K562 (cell line): ENCODE results near the gene PRRG4. TPM values are rescaled to one million over a fixed set of nuclear protein-coding genes. Genes with fewer than 3 reads are reported as not detected.

ENCODE experiments used
- ATAC-seq: fragments of 200-7000 bp; cut with Tn5 transposase; 3 replicates; pipeline ENCODE4 v1.9.1; 2020; ENCODE audit warnings: moderate library complexity
- BruUV-seq: library from RNA; stranded (reverse); fragments of 400-500 nt; replicated peaks from 2 replicates; lab custom pipeline; 2021; lab: Mats Ljungman, UMichigan
- CTCF ChIA-PET: fragments of 300-600 bp; formaldehyde crosslinking; extraction: SDS; loops from one replicate; lab custom pipeline; 2021; ENCODE audit warnings: low intra/inter-chr PET ratio; lab: Yijun Ruan, JAX
- POLR2A ChIA-PET: fragments of 300-600, 350-650 bp; sonication (Branson Sonifier 250); formaldehyde crosslinking; extraction: SDS; loops from one replicate; lab custom pipeline; 2021; ENCODE audit warnings: antibody characterized with exemption, inconsistent platforms; lab: Yijun Ruan, JAX
- DNase-seq, 4 experiments: peaks; one replicate each; pipeline versions ENCODE4 v3.0.0 to v3.0.0-alpha.2; 2011 to 2018; ENCODE audit warnings: low spot score in 3 of 4, mixed read lengths in 3 of 4; ENCODE audit errors: extremely low read depth in 1 of 4
- FAIRE-seq: peaks from 2 replicates; lab custom pipeline; 2011; peaks lifted over from hg19 to GRCh38; lab: Jason Lieb, UNC
- H2AFZ ChIP-seq: 2 replicates; pipeline ENCODE4 v1.6.0; 2011; ENCODE audit warnings: low read depth, low read length, control low read depth, inconsistent platforms
- H3K27ac ChIP-seq: fragments of 200-600 bp; 3 replicates; pipeline ENCODE4 v1.8.0; 2011; ENCODE audit warnings: low read depth, mild to moderate bottlenecking, control low read depth, inconsistent platforms, low read length, moderate library complexity, mixed read lengths; ENCODE audit errors: extremely low read depth
- H3K27me3 ChIP-seq, 2 experiments: fragments of 300-600 bp in 1 of 2; 2 replicates in 1 of 2; 3 replicates in 1 of 2; pipeline versions ENCODE4 v1.6.0 to v1.8.0; 2011; ENCODE audit warnings: inconsistent platforms in 2 of 2, low read length in 2 of 2, mild to moderate bottlenecking in 1 of 2, mixed read lengths in 1 of 2, moderate library complexity in 1 of 2; ENCODE audit not compliant: control insufficient read depth in 2 of 2, insufficient read depth in 2 of 2
- H3K36me3 ChIP-seq: fragments of 300-600 bp; 3 replicates; pipeline ENCODE4 v1.8.0; 2011; ENCODE audit warnings: mild to moderate bottlenecking, low read length, inconsistent platforms; ENCODE audit not compliant: control insufficient read depth, insufficient read depth
- H3K4me1 ChIP-seq, 2 experiments: fragments of 200-600 bp in 1 of 2; replicated peaks in 1 of 2; 2 replicates in 1 of 2; 3 replicates in 1 of 2; pipeline versions ENCODE4 v1.5.1 to v1.8.0; 2011; ENCODE audit warnings: inconsistent platforms in 2 of 2, low read length in 2 of 2, mild to moderate bottlenecking in 1 of 2, mixed read lengths in 1 of 2, moderate library complexity in 1 of 2; ENCODE audit not compliant: control insufficient read depth in 2 of 2, insufficient read depth in 2 of 2
- H3K4me2 ChIP-seq: 2 replicates; pipeline ENCODE4 v1.6.1; 2011; ENCODE audit warnings: low read length, control low read depth, inconsistent platforms, mixed read lengths; ENCODE audit not compliant: insufficient read depth
- H3K4me3 ChIP-seq: fragments of 200-600 bp; sonication (generic), shearing (Covaris generic); 2 replicates; pipeline ENCODE4 v1.5.1; 2016; ENCODE audit warnings: control low read depth, inconsistent platforms
- H3K79me2 ChIP-seq: fragments of 200-600 bp; 3 replicates; pipeline ENCODE4 v1.8.0; 2011; ENCODE audit warnings: low read length, inconsistent platforms; ENCODE audit not compliant: control insufficient read depth, insufficient read depth
- H3K9ac ChIP-seq, 2 experiments: 2 replicates each; pipeline versions ENCODE4 v1.6.0 to v1.6.1; 2011; ENCODE audit warnings: low read depth in 2 of 2, low read length in 2 of 2, control low read depth in 1 of 2, inconsistent platforms in 1 of 2, mild to moderate bottlenecking in 1 of 2, mixed read lengths in 1 of 2; ENCODE audit not compliant: insufficient read depth in 1 of 2
- H3K9me1 ChIP-seq: one replicate; pipeline ENCODE4 v1.6.0; 2011; ENCODE audit warnings: inconsistent platforms, mild to moderate bottlenecking, low read length, moderate library complexity; ENCODE audit not compliant: control insufficient read depth, insufficient read depth
- H3K9me3 ChIP-seq: replicated peaks from 2 replicates; pipeline ENCODE4 v1.5.1; 2011; ENCODE audit warnings: low read depth, low read length, inconsistent platforms; ENCODE audit not compliant: control insufficient read depth, insufficient read depth
- H4K20me1 ChIP-seq: replicated peaks from 2 replicates; pipeline ENCODE4 v1.6.1; 2011; ENCODE audit warnings: low read length, inconsistent platforms, mixed read lengths; ENCODE audit not compliant: control insufficient read depth, insufficient read depth
- THRB ChIP-seq: fragments of 450-650 bp; formaldehyde crosslinking; conservative IDR thresholded peaks from 2 replicates; pipeline ENCODE4 v1.4.0; 2022; ENCODE audit warnings: mild to moderate bottlenecking, missing genetic modification characterization
- ZNF121 ChIP-seq: sonication (generic); formaldehyde crosslinking; conservative IDR thresholded peaks from 2 replicates; pipeline ENCODE4 v1.8.0; 2022; ENCODE audit warnings: missing genetic modification reagents
- ZNF324 ChIP-seq: fragments of 250-450 bp; sonication (Bioruptor Pico); IDR thresholded peaks from 2 replicates; pipeline ENCODE4 v1.4.0; 2020; ENCODE audit warnings: mild to moderate bottlenecking
- WGBS: fragments of 100-300 bp; shearing (Covaris generic); methylation state at CpG from one replicate; pipeline ENCODE4 v1.1.6; 2016; ENCODE audit warnings: low coverage, mixed read lengths; ENCODE audit not compliant: insufficient coverage; ENCODE audit errors: missing lambda C conversion rate; 5-methylcytosine and 5-hydroxymethylcytosine counted together
- in situ Hi-C: fragments of 300-500 bp; cut with MboI; formaldehyde crosslinking; loops from 4 replicates; pipeline ENCODE4 v1.15.0; 2018; ENCODE audit warnings: inconsistent platforms, mixed read lengths
- intact Hi-C: fragments of 100-400 bp; cut with micrococcal nuclease; formaldehyde crosslinking; loops from 2 replicates; pipeline ENCODE4 v1.14.2; 2022
- polyA plus RNA-seq, 8 experiments: library from polyadenylated mRNA; depleted of rRNA in 4 of 8; stranded (reverse) in 5 of 8; unstranded in 3 of 8; fragments of >200 nt; fragmentation: Nextera tagmentation in 2 of 8; fragmentation: Illumina TruSeq in 1 of 8; extraction: Ambion mirVana in 2 of 8; extraction: Trizol in 1 of 8; gene quantifications; 2 replicates each; pipeline versions ENCODE4 v1.2.1 to v1.2.3, GENCODE V29; 2011 to 2014; ENCODE audit warnings: inconsistent platforms in 1 of 8, missing spikeins in 1 of 8
- total RNA-seq, 7 experiments: library from RNA; depleted of rRNA in 6 of 7; stranded (reverse); fragments of >200 nt in 6 of 7; fragmentation: Illumina TruSeq in 2 of 7; extraction: Trizol in 2 of 7; gene quantifications; 2 replicates each; pipeline versions ENCODE4 v1.2.1 to v1.2.3, GENCODE V29; 2011 to 2021; ENCODE audit warnings: low replicate concordance in 1 of 7
- TF ChIP-seq, protein P1 (sequence below): IDR thresholded peaks from 3 replicates; pipeline ENCODE4 v1.6.1; 2011; ENCODE audit warnings: borderline replicate concordance, mild to moderate bottlenecking, moderate library complexity; ENCODE audit not compliant: insufficient read length; ENCODE audit errors: extremely low read depth

Gene PRRG4
- total and polyA plus RNA-seq, 9 of the 15 experiments (the other 6 are each of a cell fraction or from before 2014, with no cell fraction given), result not detected

GRCh38 chr11:32849761-32850160 lies 20.0 kb downstream of the PRRG4 start:
- TF ChIP-seq ZNF121 (CRISPR knock-in tag) (no peak), ZNF324 (CRISPR knock-in tag) (no peak), THRB (no peak)
- TF ChIP-seq, protein P1, sequence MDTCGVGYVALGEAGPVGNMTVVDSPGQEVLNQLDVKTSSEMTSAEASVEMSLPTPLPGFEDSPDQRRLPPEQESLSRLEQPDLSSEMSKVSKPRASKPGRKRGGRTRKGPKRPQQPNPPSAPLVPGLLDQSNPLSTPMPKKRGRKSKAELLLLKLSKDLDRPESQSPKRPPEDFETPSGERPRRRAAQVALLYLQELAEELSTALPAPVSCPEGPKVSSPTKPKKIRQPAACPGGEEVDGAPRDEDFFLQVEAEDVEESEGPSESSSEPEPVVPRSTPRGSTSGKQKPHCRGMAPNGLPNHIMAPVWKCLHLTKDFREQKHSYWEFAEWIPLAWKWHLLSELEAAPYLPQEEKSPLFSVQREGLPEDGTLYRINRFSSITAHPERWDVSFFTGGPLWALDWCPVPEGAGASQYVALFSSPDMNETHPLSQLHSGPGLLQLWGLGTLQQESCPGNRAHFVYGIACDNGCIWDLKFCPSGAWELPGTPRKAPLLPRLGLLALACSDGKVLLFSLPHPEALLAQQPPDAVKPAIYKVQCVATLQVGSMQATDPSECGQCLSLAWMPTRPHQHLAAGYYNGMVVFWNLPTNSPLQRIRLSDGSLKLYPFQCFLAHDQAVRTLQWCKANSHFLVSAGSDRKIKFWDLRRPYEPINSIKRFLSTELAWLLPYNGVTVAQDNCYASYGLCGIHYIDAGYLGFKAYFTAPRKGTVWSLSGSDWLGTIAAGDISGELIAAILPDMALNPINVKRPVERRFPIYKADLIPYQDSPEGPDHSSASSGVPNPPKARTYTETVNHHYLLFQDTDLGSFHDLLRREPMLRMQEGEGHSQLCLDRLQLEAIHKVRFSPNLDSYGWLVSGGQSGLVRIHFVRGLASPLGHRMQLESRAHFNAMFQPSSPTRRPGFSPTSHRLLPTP, result no peak
- Histone ChIP-seq H3K4me3 (no peak overlapping the region), H4K20me1 (no peaks in the 10 kb centered on the region), H3K27me3 (peaks cover 0 to 13% of the 10 kb centered on the region in 2 experiments; a peak in 3 of 5 replicates), H3K4me2 (no peak overlapping the region), H3K9me1 (no peaks in the 10 kb centered on the region), H2AFZ (no peak overlapping the region), H3K79me2 (no peaks in the 10 kb centered on the region), H3K9ac (no peak overlapping the region), H3K4me1 (no peaks in the 10 kb centered on the region), H3K27ac (no peak overlapping the region), H3K36me3 (no peaks in the 10 kb centered on the region), H3K9me3 (no peaks in the 10 kb centered on the region)
- ChIA-PET POLR2A (interaction anchor here (0.7 to 1.1 kb wide), 2 partner anchors 23 to 24 kb away, joined by 3 read pairs; no protein-coding TSS in a partner anchor), CTCF (no interaction called here)
- in situ Hi-C loops (no loop called here), intact Hi-C loops (no loop called here)
- no peak for DNase-seq
- ATAC-seq, result no peak
- BruUV-seq, result no TSS peak
- WGBS, result 0% methylated on average over 1 of the region's 1 CpG
- FAIRE-seq, result no peak
